HepG2 (cell line): ENCODE results near the gene THAP3. TPM values are rescaled to one million over a fixed set of nuclear protein-coding genes. Genes with fewer than 3 reads are reported as not detected.
A peak's percentile ranks its signal among the peaks of the same experiment; 100 is the strongest.

Experiments
- AGO2 ChIP-seq: fragments of 200-400 bp; formaldehyde crosslinking; optimal IDR thresholded peaks from 2 replicates; pipeline ENCODE3; 2017; ENCODE audit warnings: mild to moderate bottlenecking, low read depth, low read length, moderate library complexity
- ARNT2 ChIP-seq: sonication (generic); formaldehyde crosslinking; IDR thresholded peaks from 2 replicates; pipeline ENCODE4 v1.8.0; 2022; ENCODE audit warnings: mild to moderate bottlenecking, low read depth, missing genetic modification reagents, moderate library complexity
- BRD4 ChIP-seq: sonication (generic); formaldehyde crosslinking; IDR thresholded peaks from 2 replicates; pipeline ENCODE4 v1.4.0; 2020; ENCODE audit warnings: missing genetic modification reagents
- CBFB ChIP-seq: sonication (generic); formaldehyde crosslinking; IDR thresholded peaks from 2 replicates; pipeline ENCODE4 v1.4.0; 2020; ENCODE audit warnings: missing genetic modification reagents
- HES4 ChIP-seq: sonication (generic); formaldehyde crosslinking; IDR thresholded peaks from 2 replicates; pipeline ENCODE4 v1.9.0; 2021; ENCODE audit warnings: mild to moderate bottlenecking, missing genetic modification reagents, borderline replicate concordance
- HNF4A ChIP-seq: sonication (generic); formaldehyde crosslinking; IDR thresholded peaks from 2 replicates; pipeline ENCODE4 v1.4.0; 2020; ENCODE audit warnings: missing genetic modification reagents
- ISL2 ChIP-seq: sonication (generic); formaldehyde crosslinking; IDR thresholded peaks from 2 replicates; pipeline ENCODE4 v1.5.0; 2020; ENCODE audit warnings: missing genetic modification reagents
- KDM5A ChIP-seq: fragments of 200-600 bp; sonication (generic); IDR thresholded peaks from 2 replicates; pipeline ENCODE4 v1.7.0; 2018; ENCODE audit warnings: antibody characterized with exemption, mild to moderate bottlenecking, low read length, borderline replicate concordance
- MYNN ChIP-seq: sonication (generic); formaldehyde crosslinking; IDR thresholded peaks from 2 replicates; pipeline ENCODE4 v1.4.0; 2020; ENCODE audit warnings: mild to moderate bottlenecking, low read depth, missing genetic modification reagents
- NAIF1 ChIP-seq: sonication (generic); formaldehyde crosslinking; IDR thresholded peaks from 2 replicates; pipeline ENCODE4 v1.5.0; 2020; ENCODE audit warnings: mild to moderate bottlenecking, missing genetic modification reagents, borderline replicate concordance
- NONO ChIP-seq, 2 experiments: fragments of 450-650 bp in 1 of 2; sonication (generic) in 1 of 2; formaldehyde crosslinking in 1 of 2; IDR thresholded peaks in 1 of 2; conservative IDR thresholded peaks in 1 of 2; 2 replicates each; pipeline versions ENCODE4 v1.6.1 to v1.8.0; 2017 to 2022; ENCODE audit warnings: mild to moderate bottlenecking in 1 of 2, missing genetic modification reagents in 1 of 2, moderate library complexity in 1 of 2
- POLR2A ChIP-seq, 2 experiments: IDR thresholded peaks; 2 replicates each; pipeline ENCODE4 v1.6.1; 2011; ENCODE audit warnings: low read depth in 2 of 2, low read length in 2 of 2, mild to moderate bottlenecking in 1 of 2, moderate library complexity in 1 of 2; ENCODE audit not compliant: insufficient read depth in 1 of 2
- PRPF4 ChIP-seq: fragments of 200-400 bp; formaldehyde crosslinking; IDR thresholded peaks from 2 replicates; pipeline ENCODE4 v1.6.1; 2016; ENCODE audit warnings: low read length, low read depth; ENCODE audit not compliant: poor library complexity, severe bottlenecking
- TAF1 ChIP-seq: sonication (generic); formaldehyde crosslinking; IDR thresholded peaks from 2 replicates; pipeline ENCODE4 v1.4.0; 2020; ENCODE audit warnings: missing genetic modification reagents
- TARDBP ChIP-seq: sonication (generic); formaldehyde crosslinking; IDR thresholded peaks from 2 replicates; pipeline ENCODE4 v1.8.0; 2022; ENCODE audit warnings: mild to moderate bottlenecking, missing genetic modification reagents
- ZFX ChIP-seq: sonication (generic); formaldehyde crosslinking; IDR thresholded peaks from 2 replicates; pipeline ENCODE4 v1.4.0; 2020; ENCODE audit warnings: mild to moderate bottlenecking, low read depth, missing genetic modification reagents, moderate library complexity
- ZMYM2 ChIP-seq: sonication (generic); formaldehyde crosslinking; IDR thresholded peaks from 2 replicates; pipeline ENCODE4 v1.8.0; 2022; ENCODE audit warnings: mild to moderate bottlenecking, missing genetic modification reagents
- ZNF160 ChIP-seq: sonication (generic); formaldehyde crosslinking; IDR thresholded peaks from 2 replicates; pipeline ENCODE4 v1.8.0; 2022; ENCODE audit warnings: mild to moderate bottlenecking, inconsistent platforms, missing genetic modification reagents
- ZNF451 ChIP-seq: sonication (generic); formaldehyde crosslinking; IDR thresholded peaks from 2 replicates; pipeline ENCODE4 v1.5.0; 2020; ENCODE audit warnings: mild to moderate bottlenecking, missing genetic modification reagents
- ZNF496 ChIP-seq: sonication (generic); formaldehyde crosslinking; IDR thresholded peaks from 2 replicates; pipeline ENCODE4 v1.8.1; 2023; ENCODE audit warnings: mild to moderate bottlenecking, moderate library complexity, missing genetic modification reagents; ENCODE audit not compliant: insufficient replicate concordance
- ZNF747 ChIP-seq: sonication (generic); formaldehyde crosslinking; IDR thresholded peaks from 2 replicates; pipeline ENCODE4 v1.8.1; 2023; ENCODE audit warnings: missing genetic modification reagents, mild to moderate bottlenecking, borderline replicate concordance
- ZNF883 ChIP-seq: sonication (generic); formaldehyde crosslinking; IDR thresholded peaks from 2 replicates; pipeline ENCODE4 v1.5.1; 2020; ENCODE audit warnings: mild to moderate bottlenecking, missing genetic modification reagents; ENCODE audit errors: not compliant biosample characterization
- polyA plus RNA-seq, 8 experiments: library from polyadenylated mRNA; depleted of rRNA in 3 of 8; stranded (reverse) in 7 of 8; unstranded in 1 of 8; fragments of >200 nt; fragmentation: Illumina TruSeq in 4 of 8; extraction: Trizol in 4 of 8; gene quantifications; 2 replicates each; pipeline versions ENCODE4 v1.2.1 to v1.2.3, GENCODE V29; 2011 to 2016; ENCODE audit warnings: low read depth in 4 of 8, missing spikeins in 1 of 8, mixed read lengths in 1 of 8; ENCODE audit not compliant: insufficient read depth in 1 of 8
- total RNA-seq, 5 experiments: library from RNA; depleted of rRNA; stranded (reverse); fragments of >200 nt; fragmentation: Illumina TruSeq; extraction: Trizol; gene quantifications; 2 replicates each; pipeline ENCODE4 v1.2.3, GENCODE V29; 2016; ENCODE audit warnings: low read depth in 1 of 5
- TF ChIP-seq, protein P1 (sequence below): sonication (generic); formaldehyde crosslinking; IDR thresholded peaks from 2 replicates; pipeline ENCODE4 v1.4.0; 2020; ENCODE audit warnings: missing genetic modification reagents, borderline replicate concordance
- TF ChIP-seq, protein P2 (sequence below): sonication (generic); formaldehyde crosslinking; IDR thresholded peaks from 2 replicates; pipeline ENCODE4 v1.4.0; 2020; ENCODE audit warnings: mild to moderate bottlenecking, missing genetic modification reagents
- TF ChIP-seq, protein P3 (sequence below): sonication (generic); formaldehyde crosslinking; IDR thresholded peaks from 2 replicates; pipeline ENCODE4 v1.4.0; 2020; ENCODE audit warnings: missing genetic modification reagents
- TF ChIP-seq, protein P4 (sequence below): IDR thresholded peaks from 2 replicates; pipeline ENCODE4 v1.6.1; 2016; ENCODE audit warnings: mild to moderate bottlenecking

THAP3 gene
- total and polyA plus RNA-seq, 2 of the 13 experiments (the other 11 are each of a cell fraction or from before 2014, with no cell fraction given), result 10.3 to 14.9 TPM

DNA sequence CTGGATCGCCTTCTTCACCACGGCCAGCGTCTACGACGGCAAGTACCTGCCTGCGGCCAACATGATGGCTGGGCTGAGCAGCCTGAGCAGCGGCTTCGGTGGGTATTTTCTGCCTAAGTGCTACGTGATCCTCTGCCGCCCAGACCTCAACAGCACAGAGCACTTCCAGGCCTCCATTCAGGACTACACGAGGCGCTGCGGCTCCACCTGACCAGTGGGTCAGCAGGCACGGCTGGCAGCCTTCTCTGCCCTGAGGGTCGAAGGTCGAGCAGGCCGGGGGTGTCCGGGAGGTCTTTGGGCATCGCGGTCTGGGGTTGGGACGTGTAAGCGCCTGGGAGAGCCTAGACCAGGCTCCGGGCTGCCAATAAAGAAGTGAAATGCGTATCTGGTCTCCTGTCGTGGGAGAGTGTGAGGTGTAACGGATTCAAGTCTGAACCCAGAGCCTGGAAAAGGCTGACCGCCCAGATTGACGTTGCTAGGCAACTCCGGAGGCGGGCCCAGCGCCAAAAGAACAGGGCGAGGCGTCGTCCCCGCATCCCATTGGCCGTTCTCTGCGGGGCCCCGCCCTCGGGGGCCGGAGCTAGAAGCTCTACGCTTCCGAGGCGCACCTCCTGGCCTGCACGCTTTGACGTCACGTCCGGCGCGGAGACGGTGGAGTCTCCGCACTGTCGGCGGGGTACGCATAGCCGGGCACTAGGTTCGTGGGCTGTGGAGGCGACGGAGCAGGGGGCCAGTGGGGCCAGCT, 45.1 kb upstream of the THAP3 start, which contains the start of gene ZBTB48 (continued):
- TF ChIP-seq, protein P1, sequence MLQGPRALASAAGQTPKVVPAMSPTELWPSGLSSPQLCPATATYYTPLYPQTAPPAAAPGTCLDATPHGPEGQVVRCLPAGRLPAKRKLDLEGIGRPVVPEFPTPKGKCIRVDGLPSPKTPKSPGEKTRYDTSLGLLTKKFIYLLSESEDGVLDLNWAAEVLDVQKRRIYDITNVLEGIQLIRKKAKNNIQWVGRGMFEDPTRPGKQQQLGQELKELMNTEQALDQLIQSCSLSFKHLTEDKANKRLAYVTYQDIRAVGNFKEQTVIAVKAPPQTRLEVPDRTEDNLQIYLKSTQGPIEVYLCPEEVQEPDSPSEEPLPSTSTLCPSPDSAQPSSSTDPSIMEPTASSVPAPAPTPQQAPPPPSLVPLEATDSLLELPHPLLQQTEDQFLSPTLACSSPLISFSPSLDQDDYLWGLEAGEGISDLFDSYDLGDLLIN, result 0 out of 2 replicates have a peak, but pooled peaks have one; percentile 5
- TF ChIP-seq, protein P2, sequence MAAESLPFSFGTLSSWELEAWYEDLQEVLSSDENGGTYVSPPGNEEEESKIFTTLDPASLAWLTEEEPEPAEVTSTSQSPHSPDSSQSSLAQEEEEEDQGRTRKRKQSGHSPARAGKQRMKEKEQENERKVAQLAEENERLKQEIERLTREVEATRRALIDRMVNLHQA (CRISPR knock-in tag), result no peak
- no peak for TF ChIP-seq ISL2 (CRISPR knock-in tag)
- no peak for TF ChIP-seq TARDBP
- peak; percentile 86 for TF ChIP-seq ZFX
- 0 out of 2 replicates have a peak, but pooled peaks have one; percentile 26 for TF ChIP-seq ZMYM2 (CRISPR knock-in tag)
- TF ChIP-seq, protein P3, sequence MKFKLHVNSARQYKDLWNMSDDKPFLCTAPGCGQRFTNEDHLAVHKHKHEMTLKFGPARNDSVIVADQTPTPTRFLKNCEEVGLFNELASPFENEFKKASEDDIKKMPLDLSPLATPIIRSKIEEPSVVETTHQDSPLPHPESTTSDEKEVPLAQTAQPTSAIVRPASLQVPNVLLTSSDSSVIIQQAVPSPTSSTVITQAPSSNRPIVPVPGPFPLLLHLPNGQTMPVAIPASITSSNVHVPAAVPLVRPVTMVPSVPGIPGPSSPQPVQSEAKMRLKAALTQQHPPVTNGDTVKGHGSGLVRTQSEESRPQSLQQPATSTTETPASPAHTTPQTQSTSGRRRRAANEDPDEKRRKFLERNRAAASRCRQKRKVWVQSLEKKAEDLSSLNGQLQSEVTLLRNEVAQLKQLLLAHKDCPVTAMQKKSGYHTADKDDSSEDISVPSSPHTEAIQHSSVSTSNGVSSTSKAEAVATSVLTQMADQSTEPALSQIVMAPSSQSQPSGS (CRISPR knock-in tag), result no peak
- TF ChIP-seq PRPF4, result no peak
- TF ChIP-seq NONO (IDR thresholded peaks at IDR 0.05), result no peak
- peak; percentile 16; the same call in 1 of the 2 replicates for TF ChIP-seq NONO (CRISPR knock-in tag; conservative IDR thresholded peaks at IDR 0.05)
- TF ChIP-seq ZNF451, result 0 out of 2 replicates have a peak, but pooled peaks have one; percentile 33
- TF ChIP-seq AGO2, result peak; percentile 19
- TF ChIP-seq BRD4 (CRISPR knock-in tag), result 0 out of 2 replicates have a peak, but pooled peaks have one; percentile 19
- peak; percentile 13; the same call in 1 of the 2 replicates for TF ChIP-seq CBFB
- TF ChIP-seq NAIF1 (CRISPR knock-in tag), result no peak
- TF ChIP-seq, protein P4, sequence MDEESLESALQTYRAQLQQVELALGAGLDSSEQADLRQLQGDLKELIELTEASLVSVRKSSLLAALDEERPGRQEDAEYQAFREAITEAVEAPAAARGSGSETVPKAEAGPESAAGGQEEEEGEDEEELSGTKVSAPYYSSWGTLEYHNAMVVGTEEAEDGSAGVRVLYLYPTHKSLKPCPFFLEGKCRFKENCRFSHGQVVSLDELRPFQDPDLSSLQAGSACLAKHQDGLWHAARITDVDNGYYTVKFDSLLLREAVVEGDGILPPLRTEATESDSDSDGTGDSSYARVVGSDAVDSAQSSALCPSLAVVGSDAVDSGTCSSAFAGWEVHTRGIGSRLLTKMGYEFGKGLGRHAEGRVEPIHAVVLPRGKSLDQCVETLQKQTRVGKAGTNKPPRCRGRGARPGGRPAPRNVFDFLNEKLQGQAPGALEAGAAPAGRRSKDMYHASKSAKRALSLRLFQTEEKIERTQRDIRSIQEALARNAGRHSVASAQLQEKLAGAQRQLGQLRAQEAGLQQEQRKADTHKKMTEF (CRISPR knock-in tag), result peak; percentile 20; the same call in 1 of the 2 replicates
- TF ChIP-seq ZNF883 (CRISPR knock-in tag), result peak; percentile 61
- TF ChIP-seq ZNF160, result 0 out of 2 replicates have a peak, but pooled peaks have one; percentile 18
- no peak for TF ChIP-seq MYNN
- TF ChIP-seq KDM5A, result peak; percentile 50; the same call in 1 of the 2 replicates
- TF ChIP-seq ZNF496 (CRISPR knock-in tag), result no peak
- TF ChIP-seq TAF1, result peak; percentile 67
- peak; percentile 69; the same call in 1 of the 2 replicates for TF ChIP-seq ARNT2 (CRISPR knock-in tag)
- TF ChIP-seq HNF4A (CRISPR knock-in tag), result peak; percentile 50
- peak; percentile 22; the same call in 1 of the 2 replicates for TF ChIP-seq ZNF747 (CRISPR knock-in tag)
- 0 out of 2 replicates have a peak, but pooled peaks have one; percentile 41 for TF ChIP-seq HES4 (CRISPR knock-in tag)
- peak; percentile 74 to 90 for TF ChIP-seq POLR2A (IDR thresholded peaks at IDR 0.05; ENCODE audit: insufficient read depth in 1 of 2, low read depth in 2 of 2, low read length in 2 of 2)
